GM21619 (cell line): ENCODE measurements around the gene CACNB3.

Source experiments
- ATAC-seq: cut with Tn5 transposase; IDR thresholded peaks from one replicate; pipeline ENCODE4 v1.9.1; 2021; ENCODE audit not compliant: unreplicated experiment

CACNB3 gene

DNA sequence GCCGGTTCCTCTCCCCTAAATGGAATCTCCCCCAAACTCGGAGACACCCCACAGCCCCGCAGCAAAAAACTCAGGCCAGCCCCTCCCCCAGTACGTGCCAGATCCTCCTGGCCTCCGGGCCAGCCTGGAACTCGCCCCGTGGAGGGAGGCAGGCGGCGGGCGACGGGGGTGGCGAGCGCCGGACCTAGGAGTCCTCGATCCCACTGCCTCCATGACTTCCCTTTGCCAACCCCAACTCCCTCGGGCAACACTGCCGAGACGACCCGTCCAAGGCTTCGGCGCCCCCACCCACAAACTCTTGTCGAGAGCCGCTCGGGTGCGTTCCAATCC lies 29.8 kb upstream of the CACNB3 start:
- peak; percentile 23 for ATAC-seq

GRCh38 chr12:48788854-48789775 lies 29.2 kb upstream of the CACNB3 start, which contains the start of gene ADCY6:
Gene ADCY6, minus strand, starts transcription at chr12:48789089. Its CDS starts 5,655 bp downstream, at chr12:48783434.
- peak; percentile 63 for ATAC-seq

GRCh38 chr12:48789858-48790326 lies 28.4 kb upstream of the CACNB3 start:
- no peak for ATAC-seq

DNA sequence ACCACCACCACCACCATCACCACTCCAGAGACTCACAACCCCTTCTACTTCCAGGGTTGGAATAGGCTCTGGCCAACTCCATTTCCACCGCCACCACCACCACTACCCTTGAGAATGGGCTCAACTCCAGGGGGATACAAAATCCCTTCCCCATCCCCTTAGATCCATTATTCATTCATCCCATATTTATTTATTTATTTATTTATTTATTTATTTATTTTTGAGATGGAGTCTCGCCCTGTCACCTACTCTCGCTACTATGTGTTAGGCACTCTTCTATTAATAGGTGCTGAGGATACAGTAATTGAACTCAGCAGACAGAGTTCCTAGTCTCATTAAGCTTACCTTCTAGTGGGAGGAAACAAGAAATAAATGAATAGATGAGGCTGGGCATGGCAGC lies 24.6 kb upstream of the CACNB3 start:
- ATAC-seq, result no peak

DNA sequence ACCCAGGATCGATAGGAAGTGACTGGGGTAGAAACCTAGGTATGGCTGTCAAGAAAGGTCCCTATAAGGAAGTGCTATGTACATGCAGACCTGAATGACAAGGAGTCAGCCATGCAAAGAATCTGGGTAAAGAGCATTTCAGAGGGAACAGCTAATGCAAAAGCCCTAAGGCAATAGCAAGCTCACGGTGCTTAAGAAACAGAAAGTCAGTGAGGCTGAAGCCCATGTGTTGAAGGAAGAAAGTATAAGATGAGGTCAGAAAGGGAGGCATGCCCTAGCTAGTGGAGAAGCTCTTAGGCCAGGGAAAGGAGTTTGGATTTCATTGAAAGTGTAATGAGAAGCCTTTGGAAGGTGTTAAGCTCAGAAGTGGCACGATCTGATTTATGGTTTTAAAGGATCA lies 23.4 kb upstream of the CACNB3 start:
- ATAC-seq, result no peak

DNA sequence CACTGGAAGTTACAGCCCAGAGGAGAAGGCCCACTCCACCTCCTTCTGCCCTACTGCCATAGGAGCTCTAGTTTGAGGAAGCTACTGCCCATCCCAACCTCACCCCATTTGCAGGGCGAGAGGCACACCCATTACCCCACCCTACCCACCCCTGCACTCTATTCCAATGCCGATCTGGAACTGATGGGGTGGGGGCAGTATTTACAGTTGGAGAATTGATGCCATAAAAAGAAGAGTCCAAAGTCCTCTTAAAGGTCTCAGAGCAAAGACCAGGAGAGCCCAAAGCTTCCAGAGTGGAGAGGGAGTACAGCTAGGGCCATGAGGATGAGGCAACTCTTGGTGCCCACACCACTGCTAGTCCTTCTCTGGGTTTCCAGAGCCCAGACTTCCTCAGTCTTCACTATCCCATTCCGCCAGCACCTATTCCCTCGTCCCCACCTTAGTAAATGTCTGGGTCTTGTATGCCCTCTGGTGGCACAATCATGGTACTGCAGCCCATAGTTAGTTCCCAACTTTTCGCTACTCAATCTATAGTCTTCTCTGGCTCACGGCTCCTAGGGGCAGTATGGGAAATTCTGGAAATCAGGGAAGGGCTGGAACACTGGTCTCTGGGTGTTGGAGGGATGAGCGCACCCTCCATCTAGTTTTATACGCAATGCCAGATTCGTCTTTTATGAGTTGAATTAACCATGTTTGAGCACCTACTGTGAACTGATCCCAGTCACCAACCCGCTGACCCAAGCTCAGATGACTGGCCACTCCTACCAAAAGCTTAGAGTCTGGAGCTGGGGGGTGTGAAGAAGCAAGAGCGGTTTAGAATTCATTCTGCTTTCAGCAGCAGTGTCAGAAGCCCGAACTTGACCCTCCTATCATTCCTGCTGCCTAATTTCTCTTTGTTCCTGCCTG lies 22.5 kb upstream of the CACNB3 start:
- ATAC-seq, result no peak

DNA sequence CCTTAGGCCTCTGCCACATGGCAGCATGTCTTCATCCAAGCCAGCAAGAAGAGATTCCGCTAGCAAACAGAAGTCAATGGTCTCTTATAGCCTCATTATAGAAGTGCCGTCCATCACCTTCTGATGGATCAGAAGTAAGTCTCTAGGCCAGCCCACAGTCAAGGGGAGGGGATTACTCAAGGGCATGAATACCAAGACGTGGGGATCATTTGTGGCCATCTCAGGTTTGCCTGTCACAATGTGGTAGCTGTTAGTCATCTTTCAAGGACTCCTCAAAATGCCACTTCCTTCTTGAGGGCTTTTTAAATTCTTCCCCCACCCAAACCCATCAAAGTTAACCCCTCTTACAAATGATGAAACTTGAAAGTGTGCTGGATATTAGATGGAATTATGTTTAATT lies 21.3 kb upstream of the CACNB3 start:
- ATAC-seq, result no peak

DNA sequence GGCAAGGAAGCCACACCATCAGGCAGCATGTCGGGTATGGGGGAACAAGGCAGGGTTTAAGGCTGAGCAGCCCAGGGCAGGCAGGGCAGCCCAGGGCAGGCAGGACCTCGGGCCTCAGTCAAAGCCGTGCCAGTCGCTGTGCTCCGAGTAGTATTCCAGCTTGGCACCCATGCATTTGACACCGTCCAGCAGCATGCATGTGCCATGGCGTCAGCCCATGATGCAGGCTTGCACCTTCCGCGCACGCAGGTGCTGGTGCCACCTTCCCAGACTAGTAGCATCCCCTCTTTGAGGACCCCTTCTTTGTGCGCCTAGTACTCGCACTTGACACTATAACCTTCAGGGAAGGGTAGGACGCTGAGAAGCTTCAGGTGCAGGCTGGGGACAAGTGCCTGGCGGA lies 17.8 kb upstream of the CACNB3 start:
- ATAC-seq, result no peak

- ATAC-seq, result no peak
Measured at GRCh38 chr12:48800971-48801370, 17.3 kb upstream of the CACNB3 start.

DNA sequence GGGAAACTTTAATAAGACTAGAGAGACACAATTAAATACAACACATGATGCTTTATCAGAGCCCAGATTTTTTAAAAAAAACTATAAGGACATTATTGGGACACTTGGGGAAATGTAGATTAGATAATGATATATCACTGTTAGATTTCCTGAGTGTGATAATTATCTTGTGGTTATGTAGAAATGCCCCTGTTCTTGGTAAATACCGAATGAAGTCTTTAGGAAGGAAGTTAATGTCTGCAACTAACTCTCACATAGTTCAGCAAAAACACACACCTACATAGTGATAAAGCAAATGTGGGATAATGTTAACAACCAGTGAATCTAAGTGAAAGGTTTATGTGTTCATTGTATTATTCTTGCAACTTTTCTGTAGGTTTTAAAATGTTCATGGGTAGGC lies 14.6 kb upstream of the CACNB3 start:
- no peak for ATAC-seq

- ATAC-seq, result no peak
Measured at GRCh38 chr12:48807981-48808380, 10.3 kb upstream of the CACNB3 start.

DNA sequence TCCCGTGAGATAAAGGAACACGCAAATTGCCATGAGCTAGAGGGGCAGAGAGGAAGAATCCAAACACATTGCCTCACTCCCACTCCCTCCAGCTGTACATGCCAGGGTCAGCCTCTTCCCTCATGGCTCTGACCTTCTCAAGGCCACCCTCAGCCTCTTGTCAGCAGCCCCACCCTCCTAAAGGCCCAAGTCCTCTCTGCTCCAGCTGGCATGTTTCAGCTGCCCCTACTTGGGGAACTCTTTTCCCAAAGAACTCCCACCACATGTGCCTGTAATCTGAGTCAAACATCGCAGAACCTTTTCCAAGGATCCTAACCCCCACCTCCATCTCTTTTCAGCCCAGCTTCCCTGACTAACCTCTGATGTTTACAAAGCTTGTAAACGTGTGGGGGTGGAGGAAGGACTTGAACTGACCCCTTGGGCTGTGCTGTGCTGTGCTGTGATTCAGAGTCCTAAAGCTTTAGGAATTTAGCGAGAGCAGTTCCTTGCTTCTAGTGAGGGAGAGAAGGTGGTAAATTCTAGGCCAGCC lies 7.3 kb upstream of the CACNB3 start:
- ATAC-seq, result no peak

GRCh38 chr12:48811437-48812090 lies 6.7 kb upstream of the CACNB3 start:
- no peak for ATAC-seq

DNA sequence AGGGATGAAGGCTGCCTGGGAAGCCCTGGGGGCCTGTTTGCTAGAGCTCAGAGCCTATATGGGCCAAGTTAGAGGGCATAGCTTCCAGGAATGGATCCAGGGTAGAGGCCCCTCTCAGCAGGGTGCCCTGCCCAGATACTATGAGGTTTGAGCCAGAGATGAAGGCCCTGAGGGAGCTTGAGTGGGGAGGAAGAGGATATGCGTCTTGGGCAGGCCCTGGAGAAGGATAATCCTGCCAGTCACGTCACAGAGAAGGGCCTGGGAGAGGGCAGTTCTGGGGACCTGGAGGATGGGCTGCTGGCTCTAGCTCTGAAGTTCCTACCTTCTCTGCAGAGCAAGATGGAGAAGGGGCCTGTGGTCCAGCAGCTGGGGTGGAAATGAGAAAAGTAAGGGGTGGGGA lies 5.9 kb upstream of the CACNB3 start:
- ATAC-seq, result no peak

DNA sequence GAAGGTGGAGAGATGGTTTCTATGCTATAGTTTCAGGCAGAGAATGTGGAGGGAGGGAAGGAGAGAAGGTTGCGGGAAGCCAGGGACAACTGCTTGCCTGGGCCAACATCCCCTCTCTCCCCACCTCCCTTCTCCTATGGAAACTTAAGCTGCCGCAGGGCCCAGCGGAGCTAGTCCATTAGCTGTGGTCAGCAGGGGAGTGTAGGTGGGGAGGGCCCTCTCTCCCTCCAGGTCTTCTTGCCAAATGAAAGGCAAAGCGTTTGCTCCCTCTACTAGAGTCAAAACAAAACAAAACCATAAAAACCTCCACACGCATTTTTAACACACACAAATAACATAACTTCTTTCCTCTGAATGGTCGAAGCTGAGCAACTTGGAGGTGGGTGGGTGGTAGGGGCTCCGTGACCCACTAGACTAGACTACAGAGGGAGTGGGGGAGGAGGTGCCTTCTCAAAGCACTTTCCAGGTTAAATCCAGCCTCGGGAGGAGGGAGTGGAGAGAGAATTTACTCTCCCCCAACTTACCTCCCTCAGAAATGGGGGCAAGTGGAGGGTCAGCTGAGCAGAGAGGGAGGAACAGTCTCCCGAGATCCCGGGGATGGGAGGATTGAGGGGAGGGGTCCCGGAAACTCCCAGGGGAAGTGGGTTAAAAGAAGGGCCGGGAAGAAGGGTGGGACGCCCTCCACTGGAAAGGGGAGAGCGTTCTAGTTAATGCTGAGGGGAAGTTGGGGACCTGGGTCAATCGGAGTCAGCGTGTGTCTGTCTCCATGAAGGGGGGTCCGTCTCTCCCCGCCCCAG lies 4.6 kb upstream of the CACNB3 start:
- no peak for ATAC-seq

DNA sequence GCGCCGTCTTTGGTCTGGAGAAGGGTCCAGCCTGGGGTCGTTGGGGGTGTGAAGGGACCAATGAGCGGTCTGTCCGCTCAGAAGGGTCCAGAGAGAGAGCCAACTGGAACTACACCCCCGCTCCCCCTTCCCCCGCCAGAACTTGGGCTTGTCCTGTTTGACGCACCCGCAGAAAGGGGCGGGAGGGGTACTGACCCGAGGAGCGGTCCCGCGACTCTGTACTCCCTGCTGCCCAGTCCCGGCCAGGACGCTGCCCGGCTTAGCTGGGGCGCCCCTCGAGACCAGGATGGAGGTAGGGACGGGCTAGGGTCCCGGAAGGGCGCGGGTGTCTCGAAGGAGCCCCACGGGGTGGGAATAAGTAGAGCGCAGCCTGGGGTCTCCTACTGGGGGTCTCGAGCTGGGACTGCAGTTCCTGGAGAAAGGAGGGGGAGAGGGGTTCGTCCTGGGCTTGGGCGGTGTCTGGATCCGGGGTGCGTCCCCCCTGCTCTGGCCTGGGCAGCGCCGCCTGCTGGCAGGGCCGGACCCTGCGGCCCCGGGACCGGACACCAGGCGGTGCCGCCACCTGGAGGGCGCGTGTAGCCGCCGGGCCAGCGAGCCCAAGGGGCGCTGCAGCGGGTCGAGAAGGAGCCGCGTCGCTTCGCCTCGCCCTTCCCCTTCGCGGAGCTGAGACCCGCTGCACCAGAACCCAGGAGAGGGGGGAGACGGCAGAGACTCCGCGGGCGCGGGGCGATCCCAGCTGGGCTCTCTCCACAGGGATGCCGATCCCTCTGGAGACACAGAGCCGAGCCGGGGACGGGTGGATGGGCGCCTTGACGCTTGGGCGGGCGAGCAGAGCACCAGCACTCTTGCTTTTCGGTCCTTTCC lies 3.8 kb upstream of the CACNB3 start:
- ATAC-seq, result peak; percentile 76

GRCh38 chr12:48815126-48816110 lies 2.9 kb upstream of the CACNB3 start:
- peak; percentile 32 for ATAC-seq
